GM12892 (cell line): ENCODE measurements around the gene UBL7.

Experiments used
- POLR2A ChIP-seq: IDR thresholded peaks from 2 replicates; pipeline ENCODE4 v1.6.1; 2011; ENCODE audit warnings: low read depth, low read length, control low read depth
- POLR2AphosphoS5 ChIP-seq: IDR thresholded peaks from 2 replicates; pipeline ENCODE4 v1.6.1; 2011; ENCODE audit warnings: low read depth, low read length, control low read depth
- TAF1 ChIP-seq: IDR thresholded peaks from 2 replicates; pipeline ENCODE4 v1.6.1; 2011; ENCODE audit warnings: low read depth, mild to moderate bottlenecking, control low read depth, low read length, borderline replicate concordance

- TF ChIP-seq POLR2A (peak; percentile 90), TAF1 (peak; percentile 88), POLR2AphosphoS5 (peak; percentile 85)
These were observed at the start of gene UBL7 for GRCh38 chr15:74460871-74461846.
